WTC11 (cell line): Measurements from ENCODE around the gene LARP1B. TPM values are rescaled to one million over a fixed set of nuclear protein-coding genes. Genes with fewer than 3 reads are reported as not detected.

Source experiments
- ATAC-seq: fragments of 200-7000 bp; cut with Tn5 transposase; 2 replicates; pipeline ENCODE4 v1.10.0; 2021; ENCODE audit warnings: mild to moderate bottlenecking, moderate library complexity
- CTCF ChIA-PET: fragments of 300-600 bp; sonication (Branson Sonifier 250); formaldehyde crosslinking; loops from one replicate; lab custom pipeline; 2021; ENCODE audit warnings: antibody characterized with exemption; lab: Charles Lee
- POLR2A ChIA-PET: fragments of 350-600 bp; sonication (Branson Sonifier 250); formaldehyde crosslinking; loops from one replicate; lab custom pipeline; 2021; ENCODE audit warnings: antibody characterized with exemption; lab: Charles Lee
- DNase-seq: peaks from one replicate; pipeline ENCODE4 v3.0.0; 2021; ENCODE audit warnings: low spot score
- H3K27ac Mint-ChIP-seq: 2 replicates; pipeline ENCODE4 v1.8.0; 2021; ENCODE audit warnings: mixed read lengths
- H3K27me3 Mint-ChIP-seq: 2 replicates; pipeline ENCODE4 v1.8.0; 2021; ENCODE audit warnings: low read depth, mild to moderate bottlenecking, moderate library complexity, mixed read lengths
- H3K36me3 Mint-ChIP-seq: 2 replicates; pipeline ENCODE4 v1.8.0; 2021; ENCODE audit warnings: mixed read lengths
- H3K4me1 Mint-ChIP-seq: 2 replicates; pipeline ENCODE4 v1.8.0; 2022; ENCODE audit warnings: mixed read lengths
- H3K4me3 Mint-ChIP-seq: 2 replicates; pipeline ENCODE4 v1.8.0; 2021; ENCODE audit warnings: mild to moderate bottlenecking, moderate library complexity, mixed read lengths
- H3K9me3 Mint-ChIP-seq: 2 replicates; pipeline ENCODE4 v1.8.0; 2021; ENCODE audit warnings: mixed read lengths
- ATF3 ChIP-seq: sonication (generic); formaldehyde crosslinking; conservative IDR thresholded peaks from 2 replicates; pipeline ENCODE4 v1.8.1; 2022; ENCODE audit warnings: mild to moderate bottlenecking, missing genetic modification reagents
- CTCF ChIP-seq: fragments of 200-600 bp; IDR thresholded peaks from 2 replicates; pipeline ENCODE4 v1.8.0; 2022; ENCODE audit warnings: antibody characterized with exemption
- E2F5 ChIP-seq: sonication (generic); formaldehyde crosslinking; IDR thresholded peaks from 2 replicates; pipeline ENCODE4 v1.8.1; 2022; ENCODE audit warnings: mild to moderate bottlenecking, moderate library complexity, missing genetic modification reagents
- ERG ChIP-seq: fragments of 250-450 bp; sonication (Bioruptor Pico); IDR thresholded peaks from 2 replicates; pipeline ENCODE4 v1.8.0; 2021; ENCODE audit warnings: mild to moderate bottlenecking
- FOXJ3 ChIP-seq: sonication (generic); formaldehyde crosslinking; IDR thresholded peaks from 2 replicates; pipeline ENCODE4 v1.9.0; 2021; ENCODE audit warnings: missing genetic modification reagents, mild to moderate bottlenecking, borderline replicate concordance
- FOXP4 ChIP-seq: sonication (generic); formaldehyde crosslinking; IDR thresholded peaks from 2 replicates; pipeline ENCODE4 v1.8.0; 2022; ENCODE audit warnings: mild to moderate bottlenecking, missing genetic modification reagents
- GTF2I ChIP-seq: fragments of 250-450 bp; sonication (Bioruptor Pico); conservative IDR thresholded peaks from 2 replicates; pipeline ENCODE4 v1.4.0; 2021; ENCODE audit warnings: mild to moderate bottlenecking
- JUN ChIP-seq: sonication (generic); formaldehyde crosslinking; IDR thresholded peaks from 2 replicates; pipeline ENCODE4 v1.8.0; 2023; ENCODE audit warnings: mild to moderate bottlenecking, missing genetic modification reagents
- KAT7 ChIP-seq: sonication (generic); formaldehyde crosslinking; IDR thresholded peaks from 2 replicates; pipeline ENCODE4 v1.8.1; 2023; ENCODE audit warnings: missing genetic modification reagents, mild to moderate bottlenecking, borderline replicate concordance
- NFE2L1 ChIP-seq: sonication (generic); formaldehyde crosslinking; IDR thresholded peaks from 2 replicates; pipeline ENCODE4 v1.8.1; 2023; ENCODE audit warnings: missing genetic modification reagents
- PRDM15 ChIP-seq: sonication (generic); formaldehyde crosslinking; IDR thresholded peaks from 2 replicates; pipeline ENCODE4 v1.8.0; 2022; ENCODE audit warnings: missing genetic modification reagents
- USF2 ChIP-seq: sonication (generic); formaldehyde crosslinking; IDR thresholded peaks from 2 replicates; pipeline ENCODE4 v1.8.1; 2023; ENCODE audit warnings: mild to moderate bottlenecking, missing genetic modification reagents, moderate library complexity
- ZNF121 ChIP-seq: sonication (generic); formaldehyde crosslinking; IDR thresholded peaks from 2 replicates; pipeline ENCODE4 v1.8.0; 2023; ENCODE audit warnings: missing genetic modification reagents
- ZNF512 ChIP-seq: sonication (generic); formaldehyde crosslinking; IDR thresholded peaks from 2 replicates; pipeline ENCODE4 v1.8.1; 2022; ENCODE audit warnings: missing genetic modification reagents, borderline replicate concordance
- ZNF532 ChIP-seq: fragments of 250-450 bp; sonication (Bioruptor Pico); IDR thresholded peaks from 2 replicates; pipeline ENCODE4 v1.9.0; 2021; ENCODE audit warnings: mild to moderate bottlenecking, borderline replicate concordance
- total RNA-seq: library from RNA; stranded (reverse); gene quantifications from 3 replicates; pipeline ENCODE4 v1.2.3, GENCODE V29; 2021

The LARP1B gene
- total RNA-seq, 1 experiment from 2014 or later = 35.6 TPM

- DNase-seq (no peak), ATAC-seq (no peak)
- H3K36me3 Mint-ChIP-seq = no peaks in the 10 kb centered on the region
- H3K27ac Mint-ChIP-seq = peak overlapping the region; percentile 31; the same call in 1 of the 2 replicates
- ChIA-PET CTCF (interaction anchor here (1.3 kb wide), 2 partner anchors 91 to 175 kb away, joined by 3 read pairs; partner anchors contain the start of genes ABHD18 and MFSD8), POLR2A (interaction anchor here (0.9 to 1.2 kb wide), 2 partner anchors 91 to 175 kb away, joined by 3 read pairs; partner anchors contain the start of genes ABHD18, MFSD8 and PLK4)
- H3K27me3 Mint-ChIP-seq = no peaks in the 10 kb centered on the region
- peaks cover 28% of the 10 kb centered on the region for H3K4me1 Mint-ChIP-seq
- no peak overlapping the region for H3K4me3 Mint-ChIP-seq
- H3K9me3 Mint-ChIP-seq = no peaks in the 10 kb centered on the region
- TF ChIP-seq ATF3 (CRISPR knock-in tag) (no peak), USF2 (CRISPR knock-in tag) (no peak), GTF2I (peak; percentile 56; the same call in 1 of the 2 replicates), ZNF121 (peak; percentile 92)
Measured at GRCh38 chr4:128056396-128056795, 4.7 kb upstream of the LARP1B start.

GRCh38 chr4:128060121-128060698, 902 bp upstream of the LARP1B start:
- CTCF ChIA-PET = interaction anchor here (1.0 to 3.5 kb wide), 3 partner anchors 9 to 95 kb away, joined by 4 to 19 read pairs (median 8); partner anchors contain the start of genes ABHD18 and MFSD8
- POLR2A ChIA-PET = interaction anchor here (0.6 to 4.2 kb wide), 8 partner anchors 13 to 949 kb away, joined by 3 to 53 read pairs (median 3); partner anchors contain the start of genes ABHD18, HSPA4L, INTU and MFSD8
- H3K4me1 Mint-ChIP-seq = peaks cover 33% of the 10 kb centered on the region
- peak overlapping the region; percentile 95 for H3K27ac Mint-ChIP-seq
- ATAC-seq (no peak), DNase-seq (no peak)
- H3K4me3 Mint-ChIP-seq = peak overlapping the region; percentile 75
- no peaks in the 10 kb centered on the region for H3K27me3 Mint-ChIP-seq
- no peaks in the 10 kb centered on the region for H3K36me3 Mint-ChIP-seq
- H3K9me3 Mint-ChIP-seq = no peaks in the 10 kb centered on the region
- TF ChIP-seq ZNF512 (CRISPR knock-in tag) (no peak), JUN (CRISPR knock-in tag) (no peak), NFE2L1 (CRISPR knock-in tag) (no peak), FOXP4 (CRISPR knock-in tag) (no peak), KAT7 (CRISPR knock-in tag) (no peak), ZNF532 (no peak), GTF2I (no peak), ERG (CRISPR knock-in tag) (no peak), PRDM15 (no peak), FOXJ3 (CRISPR knock-in tag) (no peak), E2F5 (CRISPR knock-in tag) (no peak), CTCF (no peak)
